ENCODE data around the gene TEDC2. TPM values are rescaled to one million over a fixed set of nuclear protein-coding genes. Genes with fewer than 3 reads are reported as not detected.

The TEDC2 gene, protein sequence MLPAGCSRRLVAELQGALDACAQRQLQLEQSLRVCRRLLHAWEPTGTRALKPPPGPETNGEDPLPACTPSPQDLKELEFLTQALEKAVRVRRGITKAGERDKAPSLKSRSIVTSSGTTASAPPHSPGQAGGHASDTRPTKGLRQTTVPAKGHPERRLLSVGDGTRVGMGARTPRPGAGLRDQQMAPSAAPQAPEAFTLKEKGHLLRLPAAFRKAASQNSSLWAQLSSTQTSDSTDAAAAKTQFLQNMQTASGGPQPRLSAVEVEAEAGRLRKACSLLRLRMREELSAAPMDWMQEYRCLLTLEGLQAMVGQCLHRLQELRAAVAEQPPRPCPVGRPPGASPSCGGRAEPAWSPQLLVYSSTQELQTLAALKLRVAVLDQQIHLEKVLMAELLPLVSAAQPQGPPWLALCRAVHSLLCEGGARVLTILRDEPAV
- total RNA-seq (ENCODE audit: low replicate concordance), result under 0.01 and 2.9 TPM in 2 replicates

DNA sequence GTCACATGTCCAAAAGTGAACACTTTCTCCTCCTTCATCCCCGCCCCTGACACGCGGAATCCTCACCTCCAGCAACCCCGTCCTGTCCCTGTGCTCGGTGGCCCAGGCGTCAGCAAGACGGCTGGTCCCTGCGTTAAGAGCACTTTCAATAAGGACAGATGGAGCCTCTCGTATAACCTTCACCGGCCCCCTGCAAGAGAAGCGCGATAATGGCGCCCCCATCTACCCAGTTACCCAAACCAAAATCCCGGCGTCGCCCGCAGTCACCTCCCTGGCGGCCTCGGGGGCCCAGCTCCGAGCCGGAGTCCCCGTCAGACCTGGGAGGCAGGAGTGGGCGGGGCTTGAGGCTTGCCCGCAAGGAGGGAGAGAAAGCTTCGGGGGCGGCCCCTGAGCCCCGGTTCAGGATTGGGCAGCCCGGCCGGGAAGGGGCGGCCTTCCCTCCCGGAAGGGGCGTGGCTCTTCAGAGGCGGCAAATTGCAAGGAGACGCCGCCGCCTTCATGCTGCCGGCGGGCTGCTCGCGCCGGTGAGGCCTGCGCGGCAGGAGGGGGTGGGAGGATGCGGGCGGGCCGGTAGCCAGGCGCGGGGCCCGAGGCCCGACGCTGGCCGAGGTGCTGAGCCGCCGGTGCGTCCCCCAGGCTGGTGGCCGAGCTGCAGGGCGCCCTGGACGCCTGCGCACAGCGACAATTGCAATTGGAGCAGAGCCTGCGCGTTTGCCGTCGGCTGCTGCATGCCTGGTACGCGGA, at the start of gene TEDC2:
Gene TEDC2 (plus strand): TSS at position 463 of the 744 bp plus-strand sequence. CDS start 36 bp downstream, at position 499.

DNA sequence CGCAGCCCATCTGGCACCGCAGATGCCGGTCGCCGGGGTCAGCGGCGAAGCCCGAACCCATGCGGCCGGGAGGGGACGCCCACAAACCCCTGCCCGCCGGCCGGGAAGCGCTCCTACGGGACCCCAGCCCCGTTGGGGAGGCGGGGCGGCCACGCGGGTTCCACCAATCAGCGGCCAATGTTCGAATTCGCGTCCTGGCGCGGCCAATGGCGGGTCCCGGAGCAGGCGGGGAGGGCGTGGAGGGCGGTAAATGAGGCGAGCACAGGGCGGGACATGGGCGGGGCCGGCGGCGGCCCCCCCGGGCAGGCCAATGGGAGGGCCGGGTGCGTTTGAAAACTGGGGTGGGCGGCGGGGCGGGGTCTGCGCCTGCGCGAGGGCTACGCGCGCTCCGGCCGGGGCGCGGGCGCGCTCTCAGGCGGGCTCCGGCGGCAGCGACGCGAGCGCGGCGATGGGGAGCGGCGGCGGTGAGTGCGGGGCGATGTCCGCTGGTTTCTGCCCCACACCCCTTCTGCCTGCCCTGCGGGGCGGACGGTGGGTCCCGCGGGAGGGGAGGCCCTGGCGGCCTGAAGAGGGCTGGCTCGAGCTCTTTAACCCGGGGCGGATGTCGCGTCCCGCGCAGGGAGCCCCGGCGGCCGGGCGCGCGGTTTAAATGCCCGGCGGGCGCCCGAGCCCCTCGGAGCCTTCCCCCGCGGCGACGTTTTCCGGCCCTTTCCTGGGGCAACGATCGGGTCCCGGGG, 30.7 kb upstream of the TEDC2 start, which contains the start of gene CCNF:
Gene CCNF (plus strand): TSS at position 414 of the 737 bp plus-strand sequence. CDS start 35 bp downstream, at position 449.

DNA sequence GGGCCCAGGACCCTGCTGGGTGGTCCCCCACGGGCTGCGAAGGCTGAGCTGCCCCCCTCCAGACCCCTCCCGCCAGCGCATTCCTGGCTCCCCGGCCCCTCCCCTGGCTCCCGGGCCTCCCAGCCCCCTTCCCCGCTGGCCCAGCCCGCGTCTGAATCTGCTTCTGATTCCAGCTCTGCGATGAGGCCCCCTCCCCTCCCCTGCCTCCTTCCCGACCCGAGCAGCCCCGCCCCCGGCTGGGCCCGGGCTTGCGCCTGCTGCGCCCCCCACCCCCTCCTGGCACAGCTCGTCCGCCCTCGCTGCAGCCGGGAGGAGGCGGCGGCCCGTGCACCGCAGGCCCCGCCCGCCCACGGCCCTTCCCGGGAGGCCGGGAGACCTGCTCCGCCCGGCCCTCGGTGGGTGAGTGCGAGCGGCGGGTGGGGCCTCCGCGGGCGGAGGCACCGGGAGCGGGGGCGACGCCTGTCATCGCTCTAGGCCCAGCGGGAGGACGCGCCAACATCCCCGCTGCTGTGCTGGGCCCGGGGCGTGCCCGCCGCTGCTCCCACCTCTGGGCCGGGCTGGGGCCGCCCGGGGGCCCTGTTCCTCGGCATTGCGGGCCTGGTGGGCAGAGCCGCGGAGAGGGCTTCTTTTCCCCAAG, 11.2 kb downstream of the TEDC2 start, which contains the start of gene NTN3:
Gene NTN3 (plus strand): TSS at position 282 of the 637 bp plus-strand sequence. CDS start 405 bp downstream, outside the sequence.

DNA sequence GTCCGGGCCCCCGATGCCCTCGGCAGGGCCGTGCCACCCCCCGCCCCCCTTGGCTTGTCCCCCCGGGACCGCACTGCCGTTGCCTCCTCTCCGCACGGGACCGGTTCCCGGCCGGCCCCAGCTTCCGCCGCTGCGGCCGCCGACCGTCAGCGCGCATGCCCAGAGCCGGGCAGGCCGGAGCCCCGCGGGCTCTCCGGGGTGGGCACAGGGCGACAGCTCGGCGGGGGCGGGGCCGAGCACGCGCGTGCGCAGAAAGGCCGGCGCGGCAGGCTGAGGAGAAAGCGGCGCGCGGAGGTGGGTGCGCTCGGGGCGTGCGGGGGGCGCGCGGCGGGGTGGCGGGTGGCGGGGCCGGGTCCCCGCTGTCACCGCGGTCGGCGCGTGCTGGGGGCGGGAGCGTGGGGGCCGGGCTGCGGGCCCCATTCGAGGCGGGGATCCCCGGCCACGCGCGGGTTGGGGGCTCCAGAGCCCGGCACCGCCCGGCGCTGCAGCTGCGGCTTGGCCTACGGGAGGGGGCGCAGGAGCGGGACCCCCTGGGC, 15.0 kb downstream of the TEDC2 start, which contains the start of gene TBC1D24:
Gene TBC1D24 (plus strand): TSS at position 251 of the 536 bp plus-strand sequence. CDS start 21,022 bp downstream, outside the sequence.

DNA sequence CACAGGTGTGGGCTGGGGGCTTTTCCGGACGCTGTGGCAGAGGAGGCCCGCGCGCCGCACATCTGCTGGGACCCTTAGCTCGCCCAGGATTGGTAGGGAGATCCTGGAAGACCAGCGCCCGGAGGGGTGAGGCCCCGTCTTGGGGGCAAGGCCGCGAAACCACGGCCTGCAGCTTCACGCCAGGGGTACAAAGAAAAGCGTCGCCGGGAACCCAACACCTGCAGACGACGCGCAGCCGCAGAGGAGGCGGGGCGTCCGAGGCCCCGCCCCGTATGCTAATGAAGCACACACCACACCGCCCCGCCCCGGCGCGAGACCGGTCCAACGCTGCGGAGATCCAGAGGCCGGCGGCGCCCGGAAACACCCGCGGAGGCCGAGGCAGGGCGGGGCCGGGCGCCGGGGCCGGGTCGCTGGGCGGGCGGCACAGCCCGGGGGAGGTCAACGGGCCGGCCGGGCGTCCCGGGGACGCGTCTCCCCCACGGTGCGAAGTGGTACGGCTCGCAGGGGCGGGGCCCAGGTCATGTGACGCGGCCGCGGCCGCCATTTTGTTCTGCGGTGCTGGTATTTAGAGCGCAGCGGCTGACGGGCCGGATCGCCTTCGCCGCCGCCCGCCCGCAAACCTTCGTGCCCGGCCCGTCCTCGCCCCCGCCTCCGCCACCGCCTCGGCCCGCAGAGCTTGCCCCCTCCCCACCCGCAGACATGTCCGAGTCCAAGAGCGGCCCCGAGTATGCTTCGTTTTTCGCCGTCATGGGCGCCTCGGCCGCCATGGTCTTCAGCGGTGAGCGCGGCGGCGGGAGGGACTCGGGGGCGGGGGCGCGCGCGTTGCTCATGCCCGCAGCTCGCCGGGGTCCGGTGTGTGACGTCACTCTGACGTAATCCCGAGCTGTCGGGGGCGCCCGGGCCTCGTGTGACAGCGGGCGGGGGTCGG, 53.8 kb downstream of the TEDC2 start, which contains the start of gene ATP6V0C:
Gene ATP6V0C (plus strand): TSS at position 548 of the 928 bp plus-strand sequence. CDS start 152 bp downstream, at position 700.

Other genes starting within 250 kb of the TEDC2 start
- gene BRICD5, start 249.2 kb upstream of the TEDC2 start, total RNA-seq (ENCODE audit: low replicate concordance), result 2.9 and 4.0 TPM in 2 replicates
- 5.3 and 9.5 TPM in 2 replicates for gene PGP, start 245.3 kb upstream of the TEDC2 start, total RNA-seq (ENCODE audit: low replicate concordance)
- gene E4F1, start 236.5 kb upstream of the TEDC2 start, total RNA-seq (ENCODE audit: low replicate concordance), result 26.2 and 33.9 TPM in 2 replicates
- gene DNASE1L2, start 223.7 kb upstream of the TEDC2 start, total RNA-seq (ENCODE audit: low replicate concordance), result 0.38 and 1.1 TPM in 2 replicates
- gene ECI1, start 208.5 kb upstream of the TEDC2 start, total RNA-seq (ENCODE audit: low replicate concordance), result 15.2 and 32.6 TPM in 2 replicates
- gene RNPS1, start 192.0 kb upstream of the TEDC2 start, total RNA-seq (ENCODE audit: low replicate concordance), result 19.3 and 47.3 TPM in 2 replicates
- gene ABCA3, start 119.4 kb upstream of the TEDC2 start, total RNA-seq (ENCODE audit: low replicate concordance), result 1.2 and 1.7 TPM in 2 replicates
- 3.9 and 9.0 TPM in 2 replicates for gene CCNF, start 30.7 kb upstream of the TEDC2 start, total RNA-seq (ENCODE audit: low replicate concordance)
- 0.23 and 0.47 TPM in 2 replicates for gene NTN3, start 11.2 kb downstream of the TEDC2 start, total RNA-seq (ENCODE audit: low replicate concordance)
- 12.9 and 17.7 TPM in 2 replicates for gene TBC1D24, start 15.0 kb downstream of the TEDC2 start, total RNA-seq (ENCODE audit: low replicate concordance)
- gene ATP6V0C, start 53.8 kb downstream of the TEDC2 start, total RNA-seq (ENCODE audit: low replicate concordance), result 5.1 and 8.2 TPM in 2 replicates
- 25.4 and 84.2 TPM in 2 replicates for gene AMDHD2, start 60.3 kb downstream of the TEDC2 start, total RNA-seq (ENCODE audit: low replicate concordance)
- gene CEMP1, start 71.3 kb downstream of the TEDC2 start, total RNA-seq (ENCODE audit: low replicate concordance), result 0.08 and 0.12 TPM in 2 replicates
- gene PDPK1, start 77.9 kb downstream of the TEDC2 start, total RNA-seq (ENCODE audit: low replicate concordance), result 10.5 and 12.0 TPM in 2 replicates
- gene KCTD5, start 222.4 kb downstream of the TEDC2 start, total RNA-seq (ENCODE audit: low replicate concordance), result 11.8 and 24.8 TPM in 2 replicates